B cell (primary cell): ENCODE results near the gene GNB3.

Experiments used
- CTCF ChIP-seq: fragments of 200-600 bp; IDR thresholded peaks from one replicate; pipeline ENCODE4 v1.8.0; 2022; ENCODE audit warnings: antibody characterized with exemption, mild to moderate bottlenecking
- EZH2 ChIP-seq: IDR thresholded peaks from 2 replicates; pipeline ENCODE4 v1.6.1; 2012; ENCODE audit warnings: borderline replicate concordance, low read depth, mild to moderate bottlenecking, moderate library complexity, low read length; ENCODE audit not compliant: insufficient read depth, poor library complexity, severe bottlenecking

GRCh38 chr12:6832125-6832524, 8.6 kb upstream of the GNB3 start:
- no peak for TF ChIP-seq CTCF
- no peak for TF ChIP-seq EZH2
